Kidney (tissue), 14 donors: Measurements from ENCODE around the gene PGAM5. TPM values are rescaled to one million over a fixed set of nuclear protein-coding genes. Genes with fewer than 3 reads are reported as not detected.
A peak's percentile ranks its signal among the peaks of the same experiment; 100 is the strongest.

Experiments used
- DNase-seq, 5 donors: peaks; one replicate each; pipeline ENCODE4 v3.0.0-alpha.2; 2013 to 2020
- FAIRE-seq: peaks from 2 replicates; lab custom pipeline; 2012; peaks lifted over from hg19 to GRCh38; lab: Jason Lieb, UNC
- H3K27ac ChIP-seq, 2 donors: one replicate each; pipeline ENCODE4 v1.7.0; 2013; ENCODE audit warnings: low read depth in 2 of 2, low read length in 2 of 2, inconsistent platforms in 1 of 2
- H3K27me3 ChIP-seq: one replicate; pipeline ENCODE4 v1.7.1; 2013; ENCODE audit warnings: low read length, inconsistent platforms; ENCODE audit not compliant: control insufficient read depth, insufficient read depth
- H3K36me3 ChIP-seq, 3 donors: one replicate each; pipeline versions ENCODE4 v1.7.0 to v1.7.1; 2013; ENCODE audit warnings: low read length in 3 of 3, control low read depth in 1 of 3, inconsistent platforms in 1 of 3; ENCODE audit not compliant: insufficient read depth in 3 of 3, control insufficient read depth in 2 of 3
- H3K4me1 ChIP-seq, 3 donors: one replicate each; pipeline versions ENCODE4 v1.7.0 to v1.7.1; 2013; ENCODE audit warnings: low read length in 3 of 3, inconsistent platforms in 1 of 3, low read depth in 1 of 3; ENCODE audit not compliant: control insufficient read depth in 2 of 3, insufficient read depth in 2 of 3
- H3K4me3 ChIP-seq, 3 donors: one replicate each; pipeline versions ENCODE4 v1.7.0 to v1.8.1; 2013; ENCODE audit warnings: low read length in 3 of 3, control low read depth in 1 of 3, inconsistent platforms in 1 of 3
- H3K9ac ChIP-seq, 3 donors: one replicate each; pipeline versions ENCODE4 v1.7.0 to v1.7.1; 2013; ENCODE audit warnings: low read length in 3 of 3, control low read depth in 1 of 3, inconsistent platforms in 1 of 3
- H3K9me3 ChIP-seq, 3 donors: one replicate each; pipeline versions ENCODE4 v1.7.0 to v1.7.1; 2013; ENCODE audit warnings: low read length in 3 of 3, control low read depth in 1 of 3, inconsistent platforms in 1 of 3; ENCODE audit not compliant: control insufficient read depth in 2 of 3, insufficient read depth in 1 of 3
- CTCF ChIP-seq: IDR thresholded peaks from 3 replicates; pipeline ENCODE4 v1.5.1; 2012; ENCODE audit warnings: mild to moderate bottlenecking, moderate library complexity, borderline replicate concordance; ENCODE audit not compliant: insufficient read depth; ENCODE audit errors: extremely low read depth
- intact Hi-C: fragments of 100-400 bp; cut with DNase I; formaldehyde crosslinking; loops from one replicate; pipeline ENCODE4 v1.11.1; 2022
- polyA plus RNA-seq: library from polyadenylated mRNA; stranded (reverse); fragments of 350-450 nt; fragmentation: Illumina TruSeq; extraction: RNeasy Lipid Tissue Mini Kit (QIAGEN cat#74804); gene quantifications from one replicate; pipeline ENCODE4 v1.2.3, GENCODE V29; 2014; ENCODE audit warnings: low read depth, low replicate concordance; ENCODE audit not compliant: insufficient read depth
- total RNA-seq: library from RNA; stranded (reverse); fragmentation: NEBNext Ultra II Directional; extraction: Animal tissue kit (Norgen Biotek cat#: 25700); gene quantifications from one replicate; pipeline ENCODE4 v1.2.1, GENCODE V29; 2021
- donor health status: control.
- donor health status: control.
- donor health status: control.
- donor health status: control.
- donor health status: control.
- donor health status: DM: yes; HTN: yes; CAD: no.
- donor health status: Normal renal cell carcinoma (clear cell type).

PGAM5 gene
- total and polyA plus RNA-seq, 2 donors from 2014 or later, result 19.4 to 33.5 TPM

GRCh38 chr12:132727091-132727794 lies 16.6 kb downstream of the PGAM5 start:
- H3K4me1 ChIP-seq, result no peaks in the 10 kb centered on the region
- intact Hi-C loops, result no loop called here
- TF ChIP-seq CTCF, result no peak
- H3K4me3 ChIP-seq, result no peak overlapping the region
- H3K27ac ChIP-seq, result no peak overlapping the region
- no peak for FAIRE-seq
- no peaks in the 10 kb centered on the region for H3K27me3 ChIP-seq
- H3K9ac ChIP-seq, result no peak overlapping the region
- no peaks in the 10 kb centered on the region for H3K9me3 ChIP-seq
- DNase-seq, result peak in 1 of 5 donors; percentile 41
- peaks cover 4 to 51% (median 26%) of the 10 kb centered on the region in 3 donors for H3K36me3 ChIP-seq

GRCh38 chr12:132728502-132728901 lies 17.9 kb downstream of the PGAM5 start:
- intact Hi-C loops, result no loop called here
- no peaks in the 10 kb centered on the region for H3K9me3 ChIP-seq
- no peak overlapping the region for H3K9ac ChIP-seq
- no peak overlapping the region for H3K27ac ChIP-seq
- DNase-seq (peak in 1 of 5 donors; percentile 37), FAIRE-seq (no peak)
- H3K27me3 ChIP-seq, result no peaks in the 10 kb centered on the region
- no peaks in the 10 kb centered on the region for H3K4me1 ChIP-seq
- no peak overlapping the region for H3K4me3 ChIP-seq
- no peak for TF ChIP-seq CTCF
- peaks cover 8 to 61% (median 37%) of the 10 kb centered on the region in 3 donors for H3K36me3 ChIP-seq

- Histone ChIP-seq H3K27ac (no peak overlapping the region), H3K4me3 (no peak overlapping the region), H3K4me1 (no peaks in the 10 kb centered on the region), H3K9ac (no peak overlapping the region), H3K27me3 (no peaks in the 10 kb centered on the region), H3K36me3 (peaks cover 10 to 61% (median 43%) of the 10 kb centered on the region in 3 donors), H3K9me3 (no peaks in the 10 kb centered on the region)
- TF ChIP-seq CTCF, result no peak
- FAIRE-seq (no peak), DNase-seq (peak in 1 of 5 donors; percentile 58)
- intact Hi-C loops, result no loop called here
Observed at GRCh38 chr12:132729541-132730320, 19.1 kb downstream of the PGAM5 start.
